Heart left ventricle (tissue), 16 donors: ENCODE measurements around the gene GJB6. TPM values are rescaled to one million over a fixed set of nuclear protein-coding genes. Genes with fewer than 3 reads are reported as not detected.

Experiments
- ATAC-seq, 4 donors: fragments of 200-7000 bp; cut with Tn5 transposase; one replicate each; pipeline ENCODE4 v1.9.1; 2020 to 2022; ENCODE audit warnings: moderate library complexity in 4 of 4, mild to moderate bottlenecking in 3 of 4, moderate number of reproducible peaks in 1 of 4
- DNase-seq, 5 donors: peaks; one replicate each; pipeline ENCODE4 v3.0.0-alpha.2; 2020
- H3K27ac ChIP-seq, 12 donors: fragments of 200-600 bp; sonication (generic) in 4 of 12; one replicate each; pipeline versions ENCODE4 v1.5.0 to v1.8.0; 2016 to 2022; ENCODE audit warnings: mild to moderate bottlenecking in 2 of 12
- H3K27me3 ChIP-seq, 9 donors: fragments of 200-600 bp; sonication (generic) in 2 of 9; one replicate each; pipeline versions ENCODE4 v1.5.1 to v1.8.0; 2016 to 2022; ENCODE audit warnings: mild to moderate bottlenecking in 3 of 9
- H3K36me3 ChIP-seq, 9 donors: fragments of 200-600 bp; sonication (generic) in 2 of 9; one replicate each; pipeline versions ENCODE4 v1.5.0 to v1.8.0; 2018 to 2022; ENCODE audit warnings: mild to moderate bottlenecking in 2 of 9
- H3K4me1 ChIP-seq, 12 donors: fragments of 200-600 bp; sonication (generic) in 4 of 12; one replicate each; pipeline versions ENCODE4 v1.5.0 to v1.8.0; 2016 to 2022; ENCODE audit warnings: mild to moderate bottlenecking in 3 of 12
- H3K4me3 ChIP-seq, 12 donors: fragments of 200-600 bp; sonication (generic) in 4 of 12; one replicate each; pipeline versions ENCODE4 v1.5.0 to v1.8.0; 2017 to 2022; ENCODE audit warnings: mild to moderate bottlenecking in 9 of 12, moderate library complexity in 4 of 12
- H3K9me3 ChIP-seq, 12 donors: fragments of 200-600 bp; sonication (generic) in 4 of 12; one replicate each; pipeline versions ENCODE4 v1.5.0 to v1.8.0; 2016 to 2022; ENCODE audit warnings: mild to moderate bottlenecking in 1 of 12
- CTCF ChIP-seq, 12 donors: fragments of 200-600 bp; sonication (generic) in 4 of 12; IDR thresholded peaks; one replicate each; pipeline versions ENCODE4 v1.5.0 to v1.8.0; 2018 to 2022; ENCODE audit warnings: antibody characterized with exemption in 12 of 12, mild to moderate bottlenecking in 5 of 12
- POLR2A ChIP-seq, 2 donors: fragments of 450-650 bp; IDR thresholded peaks; one replicate each; pipeline ENCODE4 v1.6.1; 2017; ENCODE audit warnings: antibody characterized with exemption in 2 of 2, mild to moderate bottlenecking in 2 of 2, moderate library complexity in 2 of 2
- WGBS, 4 donors: extraction: QIAGEN DNeasy Blood & Tissue Kit in 2 of 4; methylation state at CpG; one replicate each; pipeline versions ENCODE4 v1.1.5 to v1.1.7; 2013 to 2018; 5-methylcytosine and 5-hydroxymethylcytosine counted together
- intact Hi-C, 10 donors: fragments of 100-400 bp; cut with DNase I; formaldehyde crosslinking; loops; one replicate each; pipeline versions ENCODE4 v1.11.1 to v1.14.2; 2022
- polyA plus RNA-seq, 2 donors: library from polyadenylated mRNA; stranded (reverse); fragments of 200-250 nt; gene quantifications; one replicate each; pipeline ENCODE4 v1.2.3, GENCODE V29; 2013
- total RNA-seq, 9 donors: library from RNA; depleted of rRNA in 2 of 9; stranded (reverse); fragments of >200 nt in 2 of 9; fragmentation: NEBNext Ultra II Directional in 3 of 9; extraction: Animal tissue kit (Norgen Biotek cat#: 25700) in 3 of 9; gene quantifications; one replicate each; pipeline versions ENCODE4 v1.1.0 to v1.2.4, GENCODE V29; 2016 to 2023
- donor health status: ischemic (EF 13 %, LVEDD 7.1; RV severe dilation, severe dysfunction).
- donor health status: healthy with polysubstance abuse.
- donor health status: DM: no; HTN: yes; CAD: no.
- donor health status: DM: no; HTN: no; CAD: no.
- donor health status: ischemic (EF 25% LVEDD 6.9; RV normal size, moderate dysfunction).
- donor health status: ischemic (EF 25% LVEDD 5.7; RV mildly dilated, moderate dysfunction).
- donor health status: healthy.
- donor health status: DM: yes; HTN: yes; CAD: no.
- donor health status: ischemic (EF 35%, LVEDD 5.7; RV mildly dilated, moderate dysfunction).
- donor health status: nonischemic (EF 11% LVEDD 7.7; RV severe dilation, severe dysfunction).
- donor health status: DM: yes; HTN: yes; CAD: no.
- donor health status: PGD.
- donor health status: ischemic (EF 29% LVEDD 5.4; RV normal size, mild dysfunction).
- donor health status: nonischemic (EF 23%, LVEDD 6.1; RV moderate dilation, normal function).

GJB6 gene
- total and polyA plus RNA-seq, 11 donors = not detected

GRCh38 chr13:20193162-20193906, 38.8 kb downstream of the GJB6 start:
- intact Hi-C loops = loop anchor here in 4 of 10 donors (2.0 to 10.0 kb wide), 4 partner anchors 291 to 731 kb away; no protein-coding TSS in a partner anchor
- peak in 2 of 4 donors; percentile 23 to 25 for ATAC-seq

GRCh38 chr13:20192836-20193161, 39.3 kb downstream of the GJB6 start, which contains the start of gene GJB2:
Gene GJB2 (minus strand): TSS chr13:20192938. CDS start chr13:20189581, 3,357 bp downstream.
- DNase-seq = no peak
- Histone ChIP-seq H3K9me3 (no peaks in the 10 kb centered on the region), H3K27ac (no peak within 1 kb of the TSS), H3K27me3 (peaks cover 22 to 63% (median 30%) of the 10 kb centered on the region in 9 donors), H3K4me3 (peak within 1 kb of the TSS; percentile 49 to 72 (median 59)), H3K4me1 (peaks cover 5 to 31% (median 19%) of the 10 kb centered on the region in 12 donors), H3K36me3 (no peaks in the 10 kb centered on the region)
- intact Hi-C loops = loop anchor here in 4 of 10 donors (2.0 to 10.0 kb wide), 4 partner anchors 292 to 732 kb away; no protein-coding TSS in a partner anchor
- no peak for TF ChIP-seq POLR2A (IDR thresholded peaks at IDR 0.05)
- TF ChIP-seq CTCF (IDR thresholded peaks at IDR 0.05) = no peak
- ATAC-seq = peak in 2 of 4 donors; percentile 11 to 30
- WGBS, 4 donors = 0 to 1% (median 1%) methylated on average over 32 to 39 of the region's 39 CpGs; no CpG with 5 or more reads in 1 of the 4 donors

More at GRCh38 chr13:20193162-20193906, 38.8 kb downstream of the GJB6 start:
- Histone ChIP-seq H3K4me1 (peaks cover 5 to 31% (median 19%) of the 10 kb centered on the region in 12 donors), H3K27me3 (peaks cover 22 to 63% (median 30%) of the 10 kb centered on the region in 9 donors), H3K4me3 (peak overlapping the region; percentile 49 to 72 (median 59)), H3K27ac (no peak overlapping the region), H3K9me3 (no peaks in the 10 kb centered on the region), H3K36me3 (no peaks in the 10 kb centered on the region)
- no peak for TF ChIP-seq CTCF (IDR thresholded peaks at IDR 0.05)
- TF ChIP-seq POLR2A (IDR thresholded peaks at IDR 0.05) = no peak
- WGBS, 4 donors = 1 to 3% (median 2%) methylated on average over 34 to 53 of the region's 53 CpGs
- no peak for DNase-seq

GRCh38 chr13:20192158-20192835, 39.8 kb downstream of the GJB6 start:
- 1 to 11% (median 3%) methylated on average over 3 to 73 of the region's 73 CpGs for WGBS, 4 donors
- H3K27me3 ChIP-seq = peaks cover 22 to 63% (median 30%) of the 10 kb centered on the region in 9 donors
- DNase-seq = no peak

More at GRCh38 chr13:20192158-20192835, 39.8 kb downstream of the GJB6 start:
- peak in 1 of 4 donors; percentile 8 for ATAC-seq
- Histone ChIP-seq H3K36me3 (no peaks in the 10 kb centered on the region), H3K4me1 (peaks cover 5 to 30% (median 19%) of the 10 kb centered on the region in 12 donors), H3K4me3 (peak overlapping the region; percentile 49 to 72 (median 59)), H3K27ac (no peak overlapping the region), H3K9me3 (no peaks in the 10 kb centered on the region)
- TF ChIP-seq POLR2A (IDR thresholded peaks at IDR 0.05) (no peak), CTCF (IDR thresholded peaks at IDR 0.05) (no peak)
- intact Hi-C loops = loop anchor here in 4 of 10 donors (2.0 to 10.0 kb wide), 4 partner anchors 293 to 733 kb away; no protein-coding TSS in a partner anchor
